Measurements from ENCODE around the gene TACR1. TPM values are rescaled to one million over a fixed set of nuclear protein-coding genes. Genes with fewer than 3 reads are reported as not detected.

TACR1 gene
- total RNA-seq, 1 donor from 2014 or later: 1.4 TPM

GRCh38 chr2:75087736-75088135 lies 111.6 kb downstream of the TACR1 start:
- no peak for ATAC-seq
- Histone ChIP-seq H3K4me3 (no peak overlapping the region), H3K27ac (no peak overlapping the region), H3K36me3 (no peaks in the 10 kb centered on the region), H3K27me3 (ENCODE audit: low read depth) (no peaks in the 10 kb centered on the region), H3K9me3 (no peaks in the 10 kb centered on the region), H3K4me1 (no peaks in the 10 kb centered on the region)
- TF ChIP-seq, protein P1, sequence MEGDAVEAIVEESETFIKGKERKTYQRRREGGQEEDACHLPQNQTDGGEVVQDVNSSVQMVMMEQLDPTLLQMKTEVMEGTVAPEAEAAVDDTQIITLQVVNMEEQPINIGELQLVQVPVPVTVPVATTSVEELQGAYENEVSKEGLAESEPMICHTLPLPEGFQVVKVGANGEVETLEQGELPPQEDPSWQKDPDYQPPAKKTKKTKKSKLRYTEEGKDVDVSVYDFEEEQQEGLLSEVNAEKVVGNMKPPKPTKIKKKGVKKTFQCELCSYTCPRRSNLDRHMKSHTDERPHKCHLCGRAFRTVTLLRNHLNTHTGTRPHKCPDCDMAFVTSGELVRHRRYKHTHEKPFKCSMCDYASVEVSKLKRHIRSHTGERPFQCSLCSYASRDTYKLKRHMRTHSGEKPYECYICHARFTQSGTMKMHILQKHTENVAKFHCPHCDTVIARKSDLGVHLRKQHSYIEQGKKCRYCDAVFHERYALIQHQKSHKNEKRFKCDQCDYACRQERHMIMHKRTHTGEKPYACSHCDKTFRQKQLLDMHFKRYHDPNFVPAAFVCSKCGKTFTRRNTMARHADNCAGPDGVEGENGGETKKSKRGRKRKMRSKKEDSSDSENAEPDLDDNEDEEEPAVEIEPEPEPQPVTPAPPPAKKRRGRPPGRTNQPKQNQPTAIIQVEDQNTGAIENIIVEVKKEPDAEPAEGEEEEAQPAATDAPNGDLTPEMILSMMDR (IDR thresholded peaks at IDR 0.05): no peak
- DNase-seq: no peak
- intact Hi-C loops (cut with DNase I): no loop called here

DNA sequence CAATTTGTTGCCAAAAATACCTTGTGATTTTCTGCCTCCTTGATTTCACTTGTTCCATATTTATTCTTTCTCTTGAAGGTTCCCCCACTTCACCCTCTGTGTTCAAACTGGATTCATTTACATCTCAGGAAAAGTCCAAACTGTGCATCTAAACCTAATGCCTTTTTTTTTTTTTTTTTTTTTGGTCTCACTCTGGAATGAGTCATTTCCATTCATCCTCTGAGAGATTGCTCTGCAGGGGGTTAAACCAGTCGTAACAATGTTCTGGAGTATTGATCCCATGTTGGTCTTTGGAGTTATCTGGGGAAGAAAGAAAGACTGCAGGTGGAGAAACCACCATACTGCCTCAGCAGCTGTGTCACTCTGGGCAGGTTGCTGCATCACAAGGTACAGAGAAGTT lies 119.7 kb downstream of the TACR1 start:
- no peak for ATAC-seq
- Histone ChIP-seq H3K9me3 (no peaks in the 10 kb centered on the region), H3K27ac (no peak overlapping the region), H3K4me1 (no peaks in the 10 kb centered on the region), H3K27me3 (ENCODE audit: low read depth) (no peaks in the 10 kb centered on the region), H3K4me3 (no peak overlapping the region), H3K36me3 (no peaks in the 10 kb centered on the region)
- TF ChIP-seq, protein P1 (IDR thresholded peaks at IDR 0.05): no peak
- intact Hi-C loops (cut with DNase I): no loop called here
- DNase-seq: no peak

DNA sequence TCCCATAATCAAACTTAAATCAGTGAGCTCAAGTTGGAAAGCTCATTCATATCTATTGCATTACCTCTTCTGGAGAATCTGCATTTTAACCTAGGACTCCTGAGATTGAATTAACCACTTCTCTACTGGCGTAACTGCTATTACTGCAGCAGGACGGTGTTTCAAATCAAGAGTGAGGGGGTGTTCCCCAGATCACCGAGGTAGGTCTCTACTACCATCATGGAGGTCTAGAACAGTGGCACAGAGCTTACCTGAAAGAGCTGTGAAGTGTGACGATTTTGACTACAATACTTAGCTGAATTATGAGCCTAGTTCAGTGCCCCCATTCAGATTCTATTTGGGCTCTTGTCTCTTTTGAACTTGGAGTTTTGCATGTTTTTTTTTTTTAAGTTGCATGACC lies 121.4 kb downstream of the TACR1 start:
- no peak overlapping the region for H3K4me3 ChIP-seq
- intact Hi-C loops (cut with DNase I): no loop called here
- no peak for ATAC-seq
- H3K27me3 ChIP-seq (ENCODE audit: low read depth): no peaks in the 10 kb centered on the region
- no peaks in the 10 kb centered on the region for H3K36me3 ChIP-seq
- no peaks in the 10 kb centered on the region for H3K4me1 ChIP-seq
- no peaks in the 10 kb centered on the region for H3K9me3 ChIP-seq
- H3K27ac ChIP-seq: no peak overlapping the region
- TF ChIP-seq, protein P1 (IDR thresholded peaks at IDR 0.05): no peak
- DNase-seq: no peak

DNA sequence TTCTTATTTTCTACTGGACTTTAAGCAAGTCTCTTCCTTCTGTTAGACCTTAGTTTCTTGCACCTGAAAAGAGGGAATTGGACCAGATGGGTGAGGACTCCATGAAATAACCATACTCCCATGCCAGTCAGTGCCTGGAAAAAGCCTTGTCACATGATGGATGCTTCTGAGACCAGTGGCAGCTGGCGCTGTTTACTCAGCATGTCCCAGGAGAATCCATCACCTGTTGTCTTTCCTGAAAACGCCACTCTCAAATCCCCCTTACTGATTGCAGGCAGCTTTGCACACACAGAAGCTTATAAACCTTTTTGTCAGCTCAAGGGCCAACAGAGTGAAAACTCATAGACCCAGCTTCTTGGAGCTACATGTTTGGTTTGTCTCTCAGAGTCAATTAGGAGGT lies 123.2 kb downstream of the TACR1 start:
- Histone ChIP-seq H3K27me3 (ENCODE audit: low read depth) (no peaks in the 10 kb centered on the region), H3K4me1 (no peaks in the 10 kb centered on the region), H3K36me3 (no peaks in the 10 kb centered on the region), H3K9me3 (no peaks in the 10 kb centered on the region), H3K4me3 (no peak overlapping the region), H3K27ac (no peak overlapping the region)
- no peak for DNase-seq
- intact Hi-C loops (cut with DNase I): no loop called here
- TF ChIP-seq, protein P1 (IDR thresholded peaks at IDR 0.05): no peak
- ATAC-seq: no peak

GRCh38 chr2:75074708-75075107 lies 124.6 kb downstream of the TACR1 start:
- no peaks in the 10 kb centered on the region for H3K36me3 ChIP-seq
- ATAC-seq: no peak
- no peak for DNase-seq
- no peaks in the 10 kb centered on the region for H3K9me3 ChIP-seq
- intact Hi-C loops (cut with DNase I): no loop called here
- no peak overlapping the region for H3K4me3 ChIP-seq
- no peaks in the 10 kb centered on the region for H3K27me3 ChIP-seq (ENCODE audit: low read depth)
- H3K27ac ChIP-seq: no peak overlapping the region
- TF ChIP-seq, protein P1 (IDR thresholded peaks at IDR 0.05): no peak
- H3K4me1 ChIP-seq: no peaks in the 10 kb centered on the region

DNA sequence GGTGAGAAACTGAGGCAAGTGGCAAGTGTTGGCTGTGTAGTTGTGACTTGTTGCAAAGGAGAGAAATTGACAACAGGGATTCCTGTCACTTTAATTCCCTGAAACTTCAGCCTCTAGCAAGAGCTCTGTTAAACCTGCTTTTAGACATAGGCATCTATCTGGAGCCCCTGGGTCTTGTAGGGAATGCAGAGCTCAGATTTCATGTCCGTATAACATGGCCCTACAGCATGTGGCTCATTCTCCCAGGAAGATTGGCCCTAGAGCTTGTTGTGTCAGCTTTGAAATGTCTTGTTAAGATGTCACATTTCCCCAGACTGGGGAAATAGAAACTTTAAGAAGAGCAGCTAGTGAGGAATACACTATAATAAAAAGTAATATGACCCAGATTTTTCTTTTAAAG lies 125.1 kb downstream of the TACR1 start:
- no peaks in the 10 kb centered on the region for H3K9me3 ChIP-seq
- DNase-seq (no peak), ATAC-seq (no peak)
- intact Hi-C loops (cut with DNase I): no loop called here
- no peak overlapping the region for H3K4me3 ChIP-seq
- no peak overlapping the region for H3K27ac ChIP-seq
- H3K4me1 ChIP-seq: no peaks in the 10 kb centered on the region
- TF ChIP-seq, protein P1 (IDR thresholded peaks at IDR 0.05): no peak
- no peaks in the 10 kb centered on the region for H3K36me3 ChIP-seq
- H3K27me3 ChIP-seq (ENCODE audit: low read depth): no peaks in the 10 kb centered on the region

All from lower lobe of right lung (tissue), 2 donors.